ENCODE measurements around the gene H2AZ2. TPM values are rescaled to one million over a fixed set of nuclear protein-coding genes. Genes with fewer than 3 reads are reported as not detected.
A peak's percentile ranks its signal among the peaks of the same experiment; 100 is the strongest.
"Not testable (repeated sequence)": the region's sequence is repeated elsewhere in the genome, so short reads cannot be mapped to it uniquely, and the experiment has no call there.

H2AZ2 gene
- total RNA-seq, 4 donors from 2014 or later, result 62.8 to 83.8 (median 70.1) TPM

DNA sequence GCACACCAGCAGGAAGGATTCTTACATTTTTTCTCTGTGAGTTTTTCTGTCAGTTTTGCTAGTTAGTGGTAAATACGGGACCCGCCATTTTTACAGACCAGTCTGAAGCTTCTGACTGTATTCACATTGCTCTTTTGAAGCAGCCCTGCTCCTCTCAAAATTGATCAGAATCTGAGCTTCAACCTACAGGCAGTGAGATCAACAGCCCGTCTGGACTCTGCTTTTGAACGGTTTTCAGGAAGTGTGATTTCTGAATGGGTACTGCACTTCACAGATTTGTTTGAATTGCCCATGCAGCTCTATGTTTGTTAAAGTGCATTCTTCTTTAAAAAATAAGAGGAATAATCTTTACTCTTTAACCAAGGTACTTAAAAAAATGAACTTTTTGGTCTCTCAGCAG, 28.5 kb upstream of the H2AZ2 start:
- intact Hi-C loops (cut with DNase I; ENCODE audit: low total_unique reads), result no loop called here
- no peak overlapping the region for H3K4me3 ChIP-seq (ENCODE audit: low read depth, poor library complexity, severe bottlenecking)
- 83% methylated on average over 4 of the region's 4 CpGs for WGBS, 2 donors

GRCh38 chr7:44875241-44875640, 27.4 kb upstream of the H2AZ2 start:
- intact Hi-C loops (cut with DNase I; ENCODE audit: low total_unique reads), result no loop called here
- TF ChIP-seq, protein P1, sequence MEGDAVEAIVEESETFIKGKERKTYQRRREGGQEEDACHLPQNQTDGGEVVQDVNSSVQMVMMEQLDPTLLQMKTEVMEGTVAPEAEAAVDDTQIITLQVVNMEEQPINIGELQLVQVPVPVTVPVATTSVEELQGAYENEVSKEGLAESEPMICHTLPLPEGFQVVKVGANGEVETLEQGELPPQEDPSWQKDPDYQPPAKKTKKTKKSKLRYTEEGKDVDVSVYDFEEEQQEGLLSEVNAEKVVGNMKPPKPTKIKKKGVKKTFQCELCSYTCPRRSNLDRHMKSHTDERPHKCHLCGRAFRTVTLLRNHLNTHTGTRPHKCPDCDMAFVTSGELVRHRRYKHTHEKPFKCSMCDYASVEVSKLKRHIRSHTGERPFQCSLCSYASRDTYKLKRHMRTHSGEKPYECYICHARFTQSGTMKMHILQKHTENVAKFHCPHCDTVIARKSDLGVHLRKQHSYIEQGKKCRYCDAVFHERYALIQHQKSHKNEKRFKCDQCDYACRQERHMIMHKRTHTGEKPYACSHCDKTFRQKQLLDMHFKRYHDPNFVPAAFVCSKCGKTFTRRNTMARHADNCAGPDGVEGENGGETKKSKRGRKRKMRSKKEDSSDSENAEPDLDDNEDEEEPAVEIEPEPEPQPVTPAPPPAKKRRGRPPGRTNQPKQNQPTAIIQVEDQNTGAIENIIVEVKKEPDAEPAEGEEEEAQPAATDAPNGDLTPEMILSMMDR (IDR thresholded peaks at IDR 0.05), result no peak
- TF ChIP-seq POLR2A (IDR thresholded peaks at IDR 0.05), result no peak
- 90 to 94% methylated on average over 11 of the region's 11 CpGs for WGBS, 2 donors

More for the DNA sequence above, 28.5 kb upstream of the H2AZ2 start:
- TF ChIP-seq, protein P1 (IDR thresholded peaks at IDR 0.05), result no peak
- no peak for TF ChIP-seq POLR2A (IDR thresholded peaks at IDR 0.05)
- DNase-seq (ENCODE audit: low spot score in 2 of 2), result no peak

DNA sequence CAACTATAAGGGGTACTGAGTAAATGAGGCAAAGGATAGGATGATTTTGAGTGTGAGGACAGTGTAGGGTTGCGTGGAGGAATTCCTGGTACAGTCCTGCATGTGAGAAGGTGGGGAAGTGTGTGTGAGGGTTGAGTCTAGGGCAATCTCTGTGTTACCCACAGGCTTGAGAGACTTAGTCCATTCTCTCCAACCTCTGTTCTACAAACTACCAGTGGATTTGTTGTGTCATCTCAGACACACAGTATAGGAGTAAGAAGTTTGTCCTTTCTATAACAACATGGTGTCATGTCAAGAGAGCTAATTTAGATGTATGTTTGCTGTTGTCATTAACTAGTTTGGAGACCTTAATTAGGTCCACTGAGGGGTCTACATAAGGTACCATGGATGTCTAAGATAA, 24.9 kb upstream of the H2AZ2 start:
- WGBS, 2 donors, result 89 to 94% methylated on average over 1 of the region's 1 CpG
- no peak for DNase-seq (ENCODE audit: low spot score in 2 of 2)
- TF ChIP-seq, protein P1 (IDR thresholded peaks at IDR 0.05), result no peak
- TF ChIP-seq POLR2A (IDR thresholded peaks at IDR 0.05), result no peak
- intact Hi-C loops (cut with DNase I; ENCODE audit: low total_unique reads), result no loop called here
- no peak overlapping the region for H3K4me3 ChIP-seq (ENCODE audit: low read depth, poor library complexity, severe bottlenecking)

More at GRCh38 chr7:44875241-44875640, 27.4 kb upstream of the H2AZ2 start:
- no peak overlapping the region for H3K4me3 ChIP-seq (ENCODE audit: low read depth, poor library complexity, severe bottlenecking)
- no peak for DNase-seq (ENCODE audit: low spot score in 2 of 2)

GRCh38 chr7:44871918-44872317, 24.0 kb upstream of the H2AZ2 start:
- DNase-seq (ENCODE audit: low spot score in 2 of 2); H3K4me3 ChIP-seq (ENCODE audit: low read depth, poor library complexity, severe bottlenecking); intact Hi-C loops (cut with DNase I; ENCODE audit: low total_unique reads): not testable (repeated sequence)
- 86 to 98% methylated on average over 13 to 18 of the region's 23 CpGs for WGBS, 2 donors

GRCh38 chr7:44870780-44871179, 22.9 kb upstream of the H2AZ2 start:
- DNase-seq (ENCODE audit: low spot score in 2 of 2); H3K4me3 ChIP-seq (ENCODE audit: low read depth, poor library complexity, severe bottlenecking); intact Hi-C loops (cut with DNase I; ENCODE audit: low total_unique reads): not testable (repeated sequence)
- 87 to 93% methylated on average over 19 to 24 of the region's 29 CpGs for WGBS, 2 donors

GRCh38 chr7:44870336-44870735, 22.4 kb upstream of the H2AZ2 start:
- H3K4me3 ChIP-seq (ENCODE audit: low read depth, poor library complexity, severe bottlenecking); intact Hi-C loops (cut with DNase I; ENCODE audit: low total_unique reads); DNase-seq (ENCODE audit: low spot score in 2 of 2): not testable (repeated sequence)
- WGBS, 2 donors, result 75 to 82% methylated on average over 3 of the region's 3 CpGs

DNA sequence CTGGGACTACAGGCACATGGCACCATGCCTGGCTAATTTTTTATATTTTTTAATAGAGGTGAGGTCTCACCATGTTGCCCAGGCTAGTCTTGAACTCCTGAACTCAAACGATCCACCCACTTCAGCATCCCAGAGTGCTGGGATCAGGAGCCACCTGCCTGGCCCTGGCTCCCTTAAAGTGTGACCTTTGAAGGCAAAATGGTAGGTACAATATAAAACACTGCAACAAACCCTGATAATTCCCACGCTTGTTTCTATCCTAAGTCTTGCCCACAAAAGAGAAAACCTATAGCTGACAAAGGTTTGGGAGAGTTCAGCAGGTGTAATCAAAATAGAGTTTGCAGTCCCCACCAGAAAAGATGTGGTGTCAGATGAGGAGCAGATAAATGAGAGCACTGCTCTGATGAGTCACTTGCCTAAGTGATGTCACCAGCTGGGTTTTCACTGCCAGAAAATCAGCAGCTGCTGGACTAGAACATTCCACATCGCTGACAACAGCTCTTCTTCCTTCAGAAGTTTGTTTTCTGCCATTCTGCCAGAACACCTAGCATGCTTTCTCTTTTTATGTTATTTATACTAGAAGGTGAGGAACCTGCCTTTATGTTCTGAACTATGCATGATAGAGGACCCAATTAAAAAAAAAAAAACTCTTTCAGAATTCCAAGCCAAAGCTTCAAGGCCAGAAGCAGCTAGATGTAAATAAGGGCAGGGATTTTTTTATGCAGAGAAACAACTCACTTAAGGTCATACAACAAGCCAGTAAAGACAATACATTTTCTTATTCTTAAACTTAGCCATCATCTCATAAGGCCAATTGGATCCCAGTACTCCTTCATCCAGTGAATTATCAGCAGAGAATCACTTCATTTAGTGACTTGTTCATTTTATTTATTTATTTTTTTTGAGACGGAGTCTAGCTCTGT, 19.4 kb upstream of the H2AZ2 start:
- DNase-seq (ENCODE audit: low spot score in 2 of 2), result peak in 1 of 2 donors; percentile 62
- no peak overlapping the region for H3K4me3 ChIP-seq (ENCODE audit: low read depth, poor library complexity, severe bottlenecking)
- intact Hi-C loops (cut with DNase I; ENCODE audit: low total_unique reads), result no loop called here
- 53 to 54% methylated on average over 4 of the region's 4 CpGs for WGBS, 2 donors
- TF ChIP-seq POLR2A (IDR thresholded peaks at IDR 0.05), result no peak
- TF ChIP-seq, protein P1 (IDR thresholded peaks at IDR 0.05), result no peak

DNA sequence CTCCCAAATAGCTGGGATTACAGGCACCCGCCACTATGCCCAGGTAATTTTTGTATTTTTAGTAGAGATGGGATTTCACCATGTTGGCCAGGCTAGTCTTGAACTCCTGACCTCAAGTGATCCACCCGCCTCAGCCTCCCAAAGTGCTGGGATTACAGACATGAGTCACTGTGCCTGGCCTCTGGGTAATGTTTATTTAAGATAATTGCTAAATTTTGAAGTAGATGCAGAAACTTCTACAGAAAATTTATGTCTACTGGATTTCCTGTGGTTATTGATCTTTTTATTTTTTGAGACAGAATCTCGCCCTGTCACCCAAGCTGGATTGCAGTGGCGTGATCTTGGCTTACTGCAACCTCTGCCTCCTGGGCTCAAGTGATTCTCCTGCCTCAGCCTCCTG, 14.1 kb upstream of the H2AZ2 start:
- DNase-seq (ENCODE audit: low spot score in 2 of 2); H3K4me3 ChIP-seq (ENCODE audit: low read depth, poor library complexity, severe bottlenecking); intact Hi-C loops (cut with DNase I; ENCODE audit: low total_unique reads): not testable (repeated sequence)
- WGBS, 2 donors, result 74 to 82% methylated on average over 4 of the region's 4 CpGs

Measured in lower leg skin (tissue), 4 donors.